ENCODE data around the gene MED19.
"Not testable (repeated sequence)": the region's sequence is repeated elsewhere in the genome, so short reads cannot be mapped to it uniquely, and the experiment has no call there.

Gene MED19

GRCh38 chr11:57711414-57712255, at the start of gene MED19:
Gene MED19, minus strand, starts transcription at chr11:57712215. Its CDS starts 36 bp downstream, at chr11:57712179.
- DNase-seq = peak; percentile 63

- no peak for DNase-seq
Measured at GRCh38 chr11:57758174-57758573, 46.2 kb upstream of the MED19 start.

- DNase-seq = no peak
Measured at GRCh38 chr11:57752954-57753353, 40.9 kb upstream of the MED19 start.

- no peak for DNase-seq
Measured at GRCh38 chr11:57751676-57752253, 39.8 kb upstream of the MED19 start, which contains the start of gene BTBD18. Gene BTBD18, minus strand, starts transcription at chr11:57751819. Its CDS starts 631 bp downstream, at chr11:57751188.

GRCh38 chr11:57751176-57751575, 39.2 kb upstream of the MED19 start:
- no peak for DNase-seq

GRCh38 chr11:57746920-57747319, 34.9 kb upstream of the MED19 start:
- no peak for DNase-seq

GRCh38 chr11:57745206-57745605, 33.2 kb upstream of the MED19 start:
- no peak for DNase-seq

GRCh38 chr11:57744357-57744756, 32.3 kb upstream of the MED19 start:
- DNase-seq = no peak

GRCh38 chr11:57742087-57742452, 30.1 kb upstream of the MED19 start:
- no peak for DNase-seq

- peak; percentile 99 for DNase-seq
Measured at GRCh38 chr11:57741132-57742086, 29.4 kb upstream of the MED19 start, which contains the start of gene SELENOH. Gene SELENOH, plus strand, starts transcription at chr11:57741491. Its CDS starts 105 bp downstream, at chr11:57741596.

GRCh38 chr11:57735619-57736298, 23.7 kb upstream of the MED19 start:
- no peak for DNase-seq

GRCh38 chr11:57732661-57733060, 20.6 kb upstream of the MED19 start:
- DNase-seq = no peak

- no peak for DNase-seq
Measured at GRCh38 chr11:57729479-57729878, 17.5 kb upstream of the MED19 start.

GRCh38 chr11:57728829-57729228, 16.8 kb upstream of the MED19 start:
- no peak for DNase-seq

GRCh38 chr11:57727185-57727584, 15.2 kb upstream of the MED19 start:
- no peak for DNase-seq

GRCh38 chr11:57716726-57717125, 4.7 kb upstream of the MED19 start:
- DNase-seq = not testable (repeated sequence)

GRCh38 chr11:57713835-57714234, 1.8 kb upstream of the MED19 start:
- DNase-seq = no peak

- peak; percentile 100 for DNase-seq
Measured at GRCh38 chr11:57712256-57713150, 488 bp upstream of the MED19 start, which contains the start of gene TMX2. Gene TMX2, plus strand, starts transcription at chr11:57712593. Its CDS starts 26 bp downstream, at chr11:57712619.

- DNase-seq = no peak
Measured at GRCh38 chr11:57709802-57710367, 2.1 kb downstream of the MED19 start.

GRCh38 chr11:57705432-57705831, 6.6 kb downstream of the MED19 start:
- not testable (repeated sequence) for DNase-seq

GRCh38 chr11:57704932-57705331, 7.1 kb downstream of the MED19 start:
- no peak for DNase-seq
